Measurements from ENCODE around the gene TJP1. TPM values are rescaled to one million over a fixed set of nuclear protein-coding genes. Genes with fewer than 3 reads are reported as not detected.
"Not testable (repeated sequence)": the region's sequence is repeated elsewhere in the genome, so short reads cannot be mapped to it uniquely, and the experiment has no call there.

Gene TJP1
- total RNA-seq, 4 donors from 2014 or later, result 45.4 to 112 (median 88.3) TPM

- peak overlapping the region in 3 of 4 donors; percentile 65 to 90 (median 86) for H3K27ac ChIP-seq
- no peaks in the 10 kb centered on the region for H3K36me3 ChIP-seq
- peaks cover 0 to 23% (median 4%) of the 10 kb centered on the region in 4 donors for H3K4me1 ChIP-seq
- no peaks in the 10 kb centered on the region for H3K9me3 ChIP-seq
- H3K4me3 ChIP-seq, result peak overlapping the region; percentile 33 to 78 (median 49)
- TF ChIP-seq POLR2A (IDR thresholded peaks at IDR 0.05), result peak; percentile 55 to 69
- TF ChIP-seq, protein P1, sequence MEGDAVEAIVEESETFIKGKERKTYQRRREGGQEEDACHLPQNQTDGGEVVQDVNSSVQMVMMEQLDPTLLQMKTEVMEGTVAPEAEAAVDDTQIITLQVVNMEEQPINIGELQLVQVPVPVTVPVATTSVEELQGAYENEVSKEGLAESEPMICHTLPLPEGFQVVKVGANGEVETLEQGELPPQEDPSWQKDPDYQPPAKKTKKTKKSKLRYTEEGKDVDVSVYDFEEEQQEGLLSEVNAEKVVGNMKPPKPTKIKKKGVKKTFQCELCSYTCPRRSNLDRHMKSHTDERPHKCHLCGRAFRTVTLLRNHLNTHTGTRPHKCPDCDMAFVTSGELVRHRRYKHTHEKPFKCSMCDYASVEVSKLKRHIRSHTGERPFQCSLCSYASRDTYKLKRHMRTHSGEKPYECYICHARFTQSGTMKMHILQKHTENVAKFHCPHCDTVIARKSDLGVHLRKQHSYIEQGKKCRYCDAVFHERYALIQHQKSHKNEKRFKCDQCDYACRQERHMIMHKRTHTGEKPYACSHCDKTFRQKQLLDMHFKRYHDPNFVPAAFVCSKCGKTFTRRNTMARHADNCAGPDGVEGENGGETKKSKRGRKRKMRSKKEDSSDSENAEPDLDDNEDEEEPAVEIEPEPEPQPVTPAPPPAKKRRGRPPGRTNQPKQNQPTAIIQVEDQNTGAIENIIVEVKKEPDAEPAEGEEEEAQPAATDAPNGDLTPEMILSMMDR (IDR thresholded peaks at IDR 0.05), result no peak
- no peaks in the 10 kb centered on the region for H3K27me3 ChIP-seq
- DNase-seq, result peak in 2 of 3 donors; percentile 88 to 97
Observed at GRCh38 chr15:29674661-29675533, 147.4 kb downstream of the TJP1 start.

GRCh38 chr15:29672923-29673809, 149.1 kb downstream of the TJP1 start:
- H3K36me3 ChIP-seq, result no peaks in the 10 kb centered on the region

GRCh38 chr15:29672446-29672845, 149.8 kb downstream of the TJP1 start:
- no peaks in the 10 kb centered on the region for H3K36me3 ChIP-seq
- peaks cover 0 to 12% (median 4%) of the 10 kb centered on the region in 4 donors for H3K4me1 ChIP-seq
- no peak for DNase-seq
- no peak for TF ChIP-seq POLR2A (IDR thresholded peaks at IDR 0.05)
- TF ChIP-seq, protein P1 (IDR thresholded peaks at IDR 0.05), result no peak
- H3K4me3 ChIP-seq, result no peak overlapping the region
- H3K9me3 ChIP-seq, result no peaks in the 10 kb centered on the region
- H3K27ac ChIP-seq, result peak overlapping the region in 2 of 4 donors; percentile 88 to 89
- no peaks in the 10 kb centered on the region for H3K27me3 ChIP-seq

More at GRCh38 chr15:29672923-29673809, 149.1 kb downstream of the TJP1 start:
- Histone ChIP-seq H3K4me3 (no peak overlapping the region), H3K27me3 (no peaks in the 10 kb centered on the region), H3K9me3 (no peaks in the 10 kb centered on the region), H3K4me1 (peaks cover 0 to 12% (median 4%) of the 10 kb centered on the region in 4 donors), H3K27ac (peak overlapping the region in 1 of 4 donors; percentile 89)
- no peak for DNase-seq
- TF ChIP-seq, protein P1 (IDR thresholded peaks at IDR 0.05), result no peak
- no peak for TF ChIP-seq POLR2A (IDR thresholded peaks at IDR 0.05)

GRCh38 chr15:29672046-29672445, 150.2 kb downstream of the TJP1 start:
- H3K27me3 ChIP-seq, H3K36me3 ChIP-seq, H3K9me3 ChIP-seq, H3K4me3 ChIP-seq, DNase-seq: not testable (repeated sequence)
- H3K4me1 ChIP-seq, result peaks cover 0 to 12% (median 4%) of the 10 kb centered on the region in 4 donors
- peak overlapping the region in 3 of 4 donors; percentile 52 to 89 (median 88) for H3K27ac ChIP-seq

DNA sequence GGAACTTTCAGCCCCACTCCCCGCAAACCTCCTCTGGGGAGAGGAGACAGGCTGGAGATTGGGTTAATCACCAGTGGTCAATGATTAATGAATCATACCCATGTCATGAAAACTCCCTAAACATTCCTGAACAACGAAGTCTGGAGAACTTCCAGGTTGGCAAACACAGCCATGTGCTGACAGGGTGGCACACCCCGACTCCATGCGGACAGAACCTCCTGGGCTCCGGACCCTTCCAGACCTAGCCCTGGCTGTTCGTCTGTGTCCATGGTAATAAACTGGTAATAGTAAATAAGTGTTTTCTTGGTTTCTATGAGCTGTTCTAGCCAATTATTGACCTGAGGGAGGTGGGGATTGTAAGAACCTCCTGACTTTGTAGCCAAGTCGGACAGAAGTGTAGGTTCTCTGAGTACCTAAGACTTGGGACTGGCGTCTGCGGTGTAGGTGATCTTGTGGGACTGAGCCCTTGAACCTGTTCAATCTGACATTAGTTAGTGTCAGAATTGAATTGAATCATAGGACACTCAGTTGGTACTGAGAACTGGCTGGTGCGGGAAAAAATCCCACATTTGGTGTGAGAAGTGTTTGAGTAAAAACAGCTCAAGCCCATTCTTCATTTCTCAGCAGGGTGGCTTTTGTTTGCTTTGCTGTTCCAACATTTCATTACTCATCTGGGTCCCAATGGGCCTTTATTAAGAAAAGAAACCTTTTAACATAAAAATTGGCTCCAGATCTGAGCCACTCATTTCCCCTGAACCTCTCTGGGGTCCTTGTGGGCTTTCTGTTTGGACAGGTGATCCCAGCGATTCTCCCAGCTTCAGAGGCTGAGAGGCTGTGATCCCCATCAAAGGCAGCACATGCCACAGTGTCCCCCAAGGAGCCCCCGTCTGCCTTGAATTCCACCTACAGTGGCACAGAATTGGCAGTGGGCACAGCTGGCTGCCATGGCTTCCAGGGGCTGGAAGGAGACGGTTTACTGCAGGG, 151.0 kb downstream of the TJP1 start:
- peak overlapping the region in 1 of 4 donors; percentile 22 for H3K4me3 ChIP-seq
- H3K27ac ChIP-seq, result peak overlapping the region in 3 of 4 donors; percentile 52 to 89 (median 88)
- peak in 2 of 3 donors; percentile 85 to 88 for DNase-seq

More for the DNA sequence above, 151.0 kb downstream of the TJP1 start:
- TF ChIP-seq POLR2A (IDR thresholded peaks at IDR 0.05), result peak; percentile 39 to 79
- TF ChIP-seq, protein P1 (IDR thresholded peaks at IDR 0.05), result no peak
- no peaks in the 10 kb centered on the region for H3K36me3 ChIP-seq
- peaks cover 0 to 12% (median 4%) of the 10 kb centered on the region in 4 donors for H3K4me1 ChIP-seq
- no peaks in the 10 kb centered on the region for H3K27me3 ChIP-seq
- H3K9me3 ChIP-seq, result no peaks in the 10 kb centered on the region
